ENCODE results near the gene ASMTL. TPM values are rescaled to one million over a fixed set of nuclear protein-coding genes. Genes with fewer than 3 reads are reported as not detected.
"Not testable (repeated sequence)": the region's sequence is repeated elsewhere in the genome, so short reads cannot be mapped to it uniquely, and the experiment has no call there.

ASMTL gene
- total and polyA plus RNA-seq, 2 donors (not counting 1 experiment from before 2014, with no cell fraction given): 12.9 to 19.8 TPM

- H3K79me2 ChIP-seq (ENCODE audit: control insufficient read depth, insufficient read depth, low read length): no peaks in the 10 kb centered on the region
Observed at GRCh38 chrX:1485033-1485432, 32.3 kb upstream of the ASMTL start.

GRCh38 chrX:1484638-1485019 is 31.9 kb upstream of the ASMTL start:
- Histone ChIP-seq H3K9me3 (ENCODE audit: control insufficient read depth, insufficient read depth, low read depth, low read length) (no peaks in the 10 kb centered on the region), H3K4me1 (ENCODE audit: control insufficient read depth, extremely low read depth, insufficient read depth, low read length) (no peaks in the 10 kb centered on the region), H2AFZ (ENCODE audit: low read length) (no peak overlapping the region), H4K20me1 (ENCODE audit: control insufficient read depth, extremely low read depth, insufficient read depth, low read length) (no peaks in the 10 kb centered on the region), H3K27ac (ENCODE audit: insufficient read depth, low read length) (no peak overlapping the region), H3K4me3 (replicated peaks in 1 of 4; ENCODE audit: control extremely low read depth in 1 of 4, insufficient read depth in 1 of 4, low read depth in 3 of 4, low read length in 4 of 4) (no peak overlapping the region), H3K27me3 (ENCODE audit: control insufficient read depth, insufficient read depth, low read length) (no peaks in the 10 kb centered on the region), H3K4me2 (ENCODE audit: extremely low read depth, insufficient read depth, low read length) (no peak overlapping the region), H3K79me2 (ENCODE audit: control insufficient read depth, insufficient read depth, low read length) (no peaks in the 10 kb centered on the region), H3K9ac (ENCODE audit: insufficient read depth, low read length) (no peak overlapping the region), H3K36me3 (ENCODE audit: control insufficient read depth, insufficient read depth, low read length) (no peaks in the 10 kb centered on the region)
- TF ChIP-seq CTCF (conservative IDR thresholded peaks at IDR 0.05 in 1 of 2, IDR thresholded peaks at IDR 0.05 in 1 of 2; ENCODE audit: low read depth in 1 of 2, low read length in 2 of 2): no peak
- TF ChIP-seq EZH2 (IDR thresholded peaks at IDR 0.05; ENCODE audit: low read length, missing control alignments): no peak
- DNase-seq (ENCODE audit: low read depth in 2 of 2): no peak

More at GRCh38 chrX:1485033-1485432, 32.3 kb upstream of the ASMTL start:
- TF ChIP-seq CTCF (conservative IDR thresholded peaks at IDR 0.05 in 1 of 2, IDR thresholded peaks at IDR 0.05 in 1 of 2; ENCODE audit: low read depth in 1 of 2, low read length in 2 of 2) (no peak), EZH2 (IDR thresholded peaks at IDR 0.05; ENCODE audit: low read length, missing control alignments) (no peak)
- Histone ChIP-seq H3K4me3 (replicated peaks in 1 of 4; ENCODE audit: control extremely low read depth in 1 of 4, insufficient read depth in 1 of 4, low read depth in 3 of 4, low read length in 4 of 4) (no peak overlapping the region), H3K9ac (ENCODE audit: insufficient read depth, low read length) (no peak overlapping the region), H3K9me3 (ENCODE audit: control insufficient read depth, insufficient read depth, low read depth, low read length) (no peaks in the 10 kb centered on the region), H4K20me1 (ENCODE audit: control insufficient read depth, extremely low read depth, insufficient read depth, low read length) (no peaks in the 10 kb centered on the region), H2AFZ (ENCODE audit: low read length) (no peak overlapping the region), H3K27me3 (ENCODE audit: control insufficient read depth, insufficient read depth, low read length) (no peaks in the 10 kb centered on the region), H3K36me3 (ENCODE audit: control insufficient read depth, insufficient read depth, low read length) (no peaks in the 10 kb centered on the region), H3K27ac (ENCODE audit: insufficient read depth, low read length) (no peak overlapping the region), H3K4me1 (ENCODE audit: control insufficient read depth, extremely low read depth, insufficient read depth, low read length) (no peaks in the 10 kb centered on the region), H3K4me2 (ENCODE audit: extremely low read depth, insufficient read depth, low read length) (no peak overlapping the region)
- no peak for DNase-seq (ENCODE audit: low read depth in 2 of 2)

- Histone ChIP-seq H3K36me3 (ENCODE audit: control insufficient read depth, insufficient read depth, low read length) (no peaks in the 10 kb centered on the region), H3K9me3 (ENCODE audit: control insufficient read depth, insufficient read depth, low read depth, low read length) (no peaks in the 10 kb centered on the region), H3K27ac (ENCODE audit: insufficient read depth, low read length) (no peak overlapping the region), H3K9ac (ENCODE audit: insufficient read depth, low read length) (no peak overlapping the region), H3K4me3 (replicated peaks in 1 of 4; ENCODE audit: control extremely low read depth in 1 of 4, insufficient read depth in 1 of 4, low read depth in 3 of 4, low read length in 4 of 4) (no peak overlapping the region), H3K27me3 (ENCODE audit: control insufficient read depth, insufficient read depth, low read length) (no peaks in the 10 kb centered on the region), H3K4me2 (ENCODE audit: extremely low read depth, insufficient read depth, low read length) (no peak overlapping the region), H3K4me1 (ENCODE audit: control insufficient read depth, extremely low read depth, insufficient read depth, low read length) (no peaks in the 10 kb centered on the region), H3K79me2 (ENCODE audit: control insufficient read depth, insufficient read depth, low read length) (no peaks in the 10 kb centered on the region), H4K20me1 (ENCODE audit: control insufficient read depth, extremely low read depth, insufficient read depth, low read length) (no peaks in the 10 kb centered on the region), H2AFZ (ENCODE audit: low read length) (no peak overlapping the region)
- DNase-seq (ENCODE audit: low read depth in 2 of 2): no peak
- TF ChIP-seq EZH2 (IDR thresholded peaks at IDR 0.05; ENCODE audit: low read length, missing control alignments) (no peak), CTCF (conservative IDR thresholded peaks at IDR 0.05 in 1 of 2, IDR thresholded peaks at IDR 0.05 in 1 of 2; ENCODE audit: low read depth in 1 of 2, low read length in 2 of 2) (no peak)
Observed at GRCh38 chrX:1483843-1484637, 31.3 kb upstream of the ASMTL start.

- not testable (repeated sequence) for H3K4me1 ChIP-seq (ENCODE audit: control insufficient read depth, extremely low read depth, insufficient read depth, low read length); H3K27ac ChIP-seq (ENCODE audit: insufficient read depth, low read length); H3K4me3 ChIP-seq (replicated peaks in 1 of 4; ENCODE audit: control extremely low read depth in 1 of 4, insufficient read depth in 1 of 4, low read depth in 3 of 4, low read length in 4 of 4); H3K79me2 ChIP-seq (ENCODE audit: control insufficient read depth, insufficient read depth, low read length); H4K20me1 ChIP-seq (ENCODE audit: control insufficient read depth, extremely low read depth, insufficient read depth, low read length); DNase-seq (ENCODE audit: low read depth in 2 of 2); H3K9ac ChIP-seq (ENCODE audit: insufficient read depth, low read length); H3K36me3 ChIP-seq (ENCODE audit: control insufficient read depth, insufficient read depth, low read length); H3K4me2 ChIP-seq (ENCODE audit: extremely low read depth, insufficient read depth, low read length); H3K27me3 ChIP-seq (ENCODE audit: control insufficient read depth, insufficient read depth, low read length); H2AFZ ChIP-seq (ENCODE audit: low read length); H3K9me3 ChIP-seq (ENCODE audit: control insufficient read depth, insufficient read depth, low read depth, low read length)
Observed at GRCh38 chrX:1482530-1482928, 29.8 kb upstream of the ASMTL start.

All from fibroblast of lung (primary cell).